Natural killer cell (primary cell): ENCODE results near the gene TANGO6. TPM values are rescaled to one million over a fixed set of nuclear protein-coding genes. Genes with fewer than 3 reads are reported as not detected.

Experiments
- ATAC-seq, 3 donors: fragments of 150-1000 bp in 2 of 3; fragments of 200-7000 bp in 1 of 3; cut with Tn5 transposase; 1 replicate in 1 of 3; 2 replicates in 2 of 3; pipeline ENCODE4 v1.10.0; 2021; ENCODE audit warnings: mild to moderate bottlenecking in 2 of 3, moderate library complexity in 2 of 3
- DNase-seq, 2 donors: peaks; one replicate each; pipeline versions ENCODE4 v3.0.0 to v3.0.0-alpha.2; 2013 to 2021; ENCODE audit warnings: mixed read lengths in 1 of 2
- H3K27ac ChIP-seq: one replicate; pipeline ENCODE4 v1.5.1; 2013; ENCODE audit warnings: mild to moderate bottlenecking, low read length
- H3K27me3 ChIP-seq: one replicate; pipeline ENCODE4 v1.6.1; 2013; ENCODE audit warnings: low read length; ENCODE audit not compliant: control insufficient read depth, insufficient read depth
- H3K36me3 ChIP-seq: one replicate; pipeline ENCODE4 v1.6.1; 2013; ENCODE audit warnings: low read length; ENCODE audit not compliant: control insufficient read depth, insufficient read depth
- H3K4me1 ChIP-seq: one replicate; pipeline ENCODE4 v1.6.1; 2013; ENCODE audit warnings: low read length; ENCODE audit not compliant: control insufficient read depth, insufficient read depth
- H3K4me3 ChIP-seq: one replicate; pipeline ENCODE4 v1.5.1; 2013; ENCODE audit warnings: low read length
- H3K9me3 ChIP-seq: one replicate; pipeline ENCODE4 v1.6.1; 2013; ENCODE audit warnings: low read length; ENCODE audit not compliant: control insufficient read depth, insufficient read depth
- H3K27ac Mint-ChIP-seq, 2 donors: one replicate each; pipeline ENCODE4 v1.8.0; 2022; ENCODE audit warnings: mild to moderate bottlenecking in 2 of 2, mixed read lengths in 2 of 2, moderate library complexity in 1 of 2
- H3K27me3 Mint-ChIP-seq, 2 donors: one replicate each; pipeline ENCODE4 v1.8.0; 2022; ENCODE audit warnings: low read depth in 2 of 2, mixed read lengths in 2 of 2
- H3K36me3 Mint-ChIP-seq: one replicate; pipeline ENCODE4 v1.8.0; 2022; ENCODE audit warnings: mixed read lengths
- H3K4me1 Mint-ChIP-seq, 2 donors: one replicate each; pipeline ENCODE4 v1.8.0; 2022; ENCODE audit warnings: mixed read lengths in 2 of 2
- H3K4me3 Mint-ChIP-seq: one replicate; pipeline ENCODE4 v1.8.0; 2022; ENCODE audit warnings: mild to moderate bottlenecking, moderate library complexity, mixed read lengths
- H3K9me3 Mint-ChIP-seq, 2 donors: one replicate each; pipeline ENCODE4 v1.8.0; 2022; ENCODE audit warnings: mixed read lengths in 2 of 2
- WGBS: methylation state at CpG from one replicate; pipeline ENCODE4 v1.1.7; 2013; ENCODE audit warnings: missing lambda C conversion rate; ENCODE audit not compliant: insufficient coverage; 5-methylcytosine and 5-hydroxymethylcytosine counted together
- intact Hi-C: fragments of 100-400 bp; cut with micrococcal nuclease; formaldehyde crosslinking; loops from one replicate; pipeline ENCODE4 v1.14.2; 2022
- total RNA-seq, 4 donors: library from RNA; stranded (reverse); fragments of 120-200 nt in 1 of 4; gene quantifications; one replicate each; pipeline versions ENCODE4 v1.2.3 to v1.2.4, GENCODE V29; 2013 to 2022
- TF ChIP-seq, protein P1 (sequence below): fragments of 200-600 bp; IDR thresholded peaks from one replicate; pipeline ENCODE4 v1.8.0; 2022; ENCODE audit warnings: antibody characterized with exemption

The TANGO6 gene
- total RNA-seq, 3 donors from 2014 or later (not counting 1 experiment from before 2014, with no cell fraction given), result 21.2 to 27.3 (median 23.9) TPM

GRCh38 chr16:68802190-68802589 lies 41.1 kb upstream of the TANGO6 start:
- Histone ChIP-seq H3K27ac (no peak overlapping the region), H3K27me3 (no peaks in the 10 kb centered on the region), H3K4me1 (no peaks in the 10 kb centered on the region), H3K9me3 (no peaks in the 10 kb centered on the region), H3K36me3 (no peaks in the 10 kb centered on the region), H3K4me3 (no peak overlapping the region)
- no peak overlapping the region for H3K4me3 Mint-ChIP-seq
- H3K27ac Mint-ChIP-seq, result no peak overlapping the region
- H3K36me3 Mint-ChIP-seq, result no peaks in the 10 kb centered on the region
- ATAC-seq (no peak), DNase-seq (no peak)
- TF ChIP-seq, protein P1, sequence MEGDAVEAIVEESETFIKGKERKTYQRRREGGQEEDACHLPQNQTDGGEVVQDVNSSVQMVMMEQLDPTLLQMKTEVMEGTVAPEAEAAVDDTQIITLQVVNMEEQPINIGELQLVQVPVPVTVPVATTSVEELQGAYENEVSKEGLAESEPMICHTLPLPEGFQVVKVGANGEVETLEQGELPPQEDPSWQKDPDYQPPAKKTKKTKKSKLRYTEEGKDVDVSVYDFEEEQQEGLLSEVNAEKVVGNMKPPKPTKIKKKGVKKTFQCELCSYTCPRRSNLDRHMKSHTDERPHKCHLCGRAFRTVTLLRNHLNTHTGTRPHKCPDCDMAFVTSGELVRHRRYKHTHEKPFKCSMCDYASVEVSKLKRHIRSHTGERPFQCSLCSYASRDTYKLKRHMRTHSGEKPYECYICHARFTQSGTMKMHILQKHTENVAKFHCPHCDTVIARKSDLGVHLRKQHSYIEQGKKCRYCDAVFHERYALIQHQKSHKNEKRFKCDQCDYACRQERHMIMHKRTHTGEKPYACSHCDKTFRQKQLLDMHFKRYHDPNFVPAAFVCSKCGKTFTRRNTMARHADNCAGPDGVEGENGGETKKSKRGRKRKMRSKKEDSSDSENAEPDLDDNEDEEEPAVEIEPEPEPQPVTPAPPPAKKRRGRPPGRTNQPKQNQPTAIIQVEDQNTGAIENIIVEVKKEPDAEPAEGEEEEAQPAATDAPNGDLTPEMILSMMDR, result no peak
- intact Hi-C loops, result no loop called here
- H3K27me3 Mint-ChIP-seq, result peaks cover 7 to 8% of the 10 kb centered on the region in 2 donors
- H3K4me1 Mint-ChIP-seq, result no peaks in the 10 kb centered on the region
- WGBS, result 96% methylated on average over 6 of the region's 7 CpGs
- no peaks in the 10 kb centered on the region for H3K9me3 Mint-ChIP-seq

DNA sequence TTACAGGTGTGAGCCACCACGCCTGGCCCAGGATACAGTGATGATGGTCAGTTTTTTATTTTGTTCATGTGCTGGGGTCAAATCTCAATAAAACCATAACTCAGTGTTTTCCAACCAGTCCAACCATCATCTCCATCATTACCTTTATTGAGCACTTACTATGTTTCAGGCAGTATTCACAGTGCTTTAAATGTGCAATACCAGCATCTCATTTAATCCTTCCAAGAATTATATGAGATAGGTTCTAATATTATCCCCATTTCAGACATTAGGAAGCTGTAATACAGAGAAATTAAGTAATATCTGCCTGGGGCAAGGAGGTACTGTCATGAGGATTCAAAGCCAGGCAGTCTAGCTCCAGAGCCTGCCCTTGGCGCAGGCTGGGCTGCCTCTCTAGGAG lies 36.9 kb upstream of the TANGO6 start:
- no peaks in the 10 kb centered on the region for H3K36me3 Mint-ChIP-seq
- Histone ChIP-seq H3K9me3 (no peaks in the 10 kb centered on the region), H3K4me3 (no peak overlapping the region), H3K36me3 (no peaks in the 10 kb centered on the region), H3K4me1 (no peaks in the 10 kb centered on the region), H3K27me3 (no peaks in the 10 kb centered on the region), H3K27ac (no peak overlapping the region)
- ATAC-seq (no peak), DNase-seq (no peak)
- intact Hi-C loops, result no loop called here
- WGBS, result 87% methylated on average over 2 of the region's 2 CpGs
- peaks cover 7 to 15% of the 10 kb centered on the region in 2 donors for H3K27me3 Mint-ChIP-seq
- H3K4me3 Mint-ChIP-seq, result no peak overlapping the region
- TF ChIP-seq, protein P1, result no peak
- H3K9me3 Mint-ChIP-seq, result no peaks in the 10 kb centered on the region
- H3K27ac Mint-ChIP-seq, result no peak overlapping the region
- H3K4me1 Mint-ChIP-seq, result no peaks in the 10 kb centered on the region

- Histone ChIP-seq H3K4me3 (no peak overlapping the region), H3K4me1 (no peaks in the 10 kb centered on the region), H3K36me3 (no peaks in the 10 kb centered on the region), H3K27me3 (no peaks in the 10 kb centered on the region), H3K27ac (no peak overlapping the region), H3K9me3 (no peaks in the 10 kb centered on the region)
- TF ChIP-seq, protein P1, result no peak
- H3K9me3 Mint-ChIP-seq, result no peaks in the 10 kb centered on the region
- no peaks in the 10 kb centered on the region for H3K36me3 Mint-ChIP-seq
- ATAC-seq (no peak), DNase-seq (no peak)
- intact Hi-C loops, result no loop called here
- H3K27me3 Mint-ChIP-seq, result peaks cover 7 to 15% of the 10 kb centered on the region in 2 donors
- 67% methylated on average over 1 of the region's 1 CpG for WGBS
- H3K4me3 Mint-ChIP-seq, result no peak overlapping the region
- H3K27ac Mint-ChIP-seq, result no peak overlapping the region
- H3K4me1 Mint-ChIP-seq, result no peaks in the 10 kb centered on the region
Measured at GRCh38 chr16:68806981-68807380, 36.4 kb upstream of the TANGO6 start.

- 100% methylated on average over 2 of the region's 3 CpGs for WGBS
- intact Hi-C loops, result no loop called here
- no peaks in the 10 kb centered on the region for H3K4me1 ChIP-seq
- H3K27me3 Mint-ChIP-seq, result no peaks in the 10 kb centered on the region
- ATAC-seq, result no peak
- no peaks in the 10 kb centered on the region for H3K4me1 Mint-ChIP-seq
- H3K27ac ChIP-seq, result no peak overlapping the region
- TF ChIP-seq, protein P1, result no peak
- no peak for DNase-seq
- H3K36me3 ChIP-seq, result no peaks in the 10 kb centered on the region
- H3K27me3 ChIP-seq, result no peaks in the 10 kb centered on the region
- no peak overlapping the region for H3K4me3 ChIP-seq
- no peaks in the 10 kb centered on the region for H3K36me3 Mint-ChIP-seq
- H3K9me3 Mint-ChIP-seq, result no peaks in the 10 kb centered on the region
- no peak overlapping the region for H3K27ac Mint-ChIP-seq
- H3K9me3 ChIP-seq, result no peaks in the 10 kb centered on the region
- H3K4me3 Mint-ChIP-seq, result no peak overlapping the region
Measured at GRCh38 chr16:68814516-68814915, 28.8 kb upstream of the TANGO6 start.
